Heart right ventricle (tissue), 16 donors: Measurements from ENCODE around the gene PIP5K1C. TPM values are rescaled to one million over a fixed set of nuclear protein-coding genes. Genes with fewer than 3 reads are reported as not detected.

Source experiments
- ATAC-seq, 8 donors: fragments of 200-7000 bp; cut with Tn5 transposase; one replicate each; pipeline ENCODE4 v1.9.1; 2020; ENCODE audit warnings: mild to moderate bottlenecking in 8 of 8, moderate library complexity in 8 of 8, moderate number of reproducible peaks in 1 of 8
- DNase-seq, 2 donors: peaks; one replicate each; pipeline ENCODE4 v3.0.0-alpha.2; 2020
- H3K27ac ChIP-seq, 10 donors: fragments of 200-600 bp; sonication (generic) in 2 of 10; one replicate each; pipeline versions ENCODE4 v1.5.0 to v1.8.0; 2020 to 2022; ENCODE audit warnings: mild to moderate bottlenecking in 3 of 10
- H3K27me3 ChIP-seq, 7 donors: fragments of 200-600 bp; one replicate each; pipeline ENCODE4 v1.8.0; 2021 to 2022; ENCODE audit warnings: mild to moderate bottlenecking in 2 of 7
- H3K36me3 ChIP-seq, 9 donors: fragments of 200-600 bp; sonication (generic) in 1 of 9; one replicate each; pipeline versions ENCODE4 v1.5.0 to v1.8.0; 2020 to 2022; ENCODE audit warnings: mild to moderate bottlenecking in 2 of 9
- H3K4me1 ChIP-seq, 9 donors: fragments of 200-600 bp; sonication (generic) in 1 of 9; one replicate each; pipeline versions ENCODE4 v1.5.0 to v1.8.0; 2020 to 2022; ENCODE audit warnings: mild to moderate bottlenecking in 4 of 9
- H3K4me3 ChIP-seq, 10 donors: fragments of 200-600 bp; sonication (generic) in 2 of 10; one replicate each; pipeline versions ENCODE4 v1.5.0 to v1.8.0; 2020 to 2022; ENCODE audit warnings: mild to moderate bottlenecking in 7 of 10, moderate library complexity in 2 of 10
- H3K9me3 ChIP-seq, 11 donors: fragments of 200-600 bp in 10 of 11; sonication (generic) in 2 of 11; one replicate each; pipeline versions ENCODE4 v1.5.0 to v1.8.0; 2013 to 2022; ENCODE audit warnings: mild to moderate bottlenecking in 2 of 11, control low read depth in 1 of 11, moderate library complexity in 1 of 11
- WGBS, 2 donors: extraction: QIAGEN DNeasy Blood & Tissue Kit; methylation state at CpG; one replicate each; pipeline ENCODE4 v1.1.7; 2013; ENCODE audit warnings: inconsistent platforms in 1 of 2; 5-methylcytosine and 5-hydroxymethylcytosine counted together
- intact Hi-C, 10 donors: fragments of 100-400 bp; cut with DNase I; formaldehyde crosslinking; loops; one replicate each; pipeline versions ENCODE4 v1.11.1 to v1.14.2; 2022
- polyA plus RNA-seq, 2 donors: library from polyadenylated mRNA; stranded (reverse); fragments of 200-250 nt; gene quantifications; one replicate each; pipeline ENCODE4 v1.2.3, GENCODE V29; 2013
- total RNA-seq, 10 donors: library from RNA; stranded (reverse); fragmentation: NEBNext Ultra II Directional in 3 of 10; extraction: Animal tissue kit (Norgen Biotek cat#: 25700) in 3 of 10; gene quantifications; one replicate each; pipeline versions ENCODE4 v1.2.1 to v1.2.4, GENCODE V29; 2021 to 2023
- TF ChIP-seq, protein P1 (sequence below), 9 donors: fragments of 200-600 bp; sonication (generic) in 2 of 9; IDR thresholded peaks; one replicate each; pipeline versions ENCODE4 v1.5.0 to v1.8.0; 2021 to 2022; ENCODE audit warnings: antibody characterized with exemption in 9 of 9, mild to moderate bottlenecking in 5 of 9, moderate library complexity in 1 of 9
- donor health status: Arrhythmogenic right ventricular cardiomyopathy.
- donor health status: ischemic (EF 13 %, LVEDD 7.1; RV severe dilation, severe dysfunction).
- donor health status: healthy with polysubstance abuse.
- donor health status: DM: no; HTN: yes; CAD: no.
- donor health status: DM: no; HTN: no; CAD: no.
- donor health status: ischemic (EF 25% LVEDD 6.9; RV normal size, moderate dysfunction).
- donor health status: ischemic (EF 25% LVEDD 5.7; RV mildly dilated, moderate dysfunction).
- donor health status: healthy.
- donor health status: DM: yes; HTN: yes; CAD: no.
- donor health status: Ischemic cardiomyopathy.
- donor health status: ischemic (EF 35%, LVEDD 5.7; RV mildly dilated, moderate dysfunction).
- donor health status: nonischemic (EF 11% LVEDD 7.7; RV severe dilation, severe dysfunction).
- donor health status: DM: yes; HTN: yes; CAD: no.
- donor health status: PGD.
- donor health status: ischemic (EF 29% LVEDD 5.4; RV normal size, mild dysfunction).
- donor health status: nonischemic (EF 23%, LVEDD 6.1; RV moderate dilation, normal function).

The PIP5K1C gene
- total and polyA plus RNA-seq, 12 donors, result 18.3 to 46.6 (median 34.9) TPM

DNA sequence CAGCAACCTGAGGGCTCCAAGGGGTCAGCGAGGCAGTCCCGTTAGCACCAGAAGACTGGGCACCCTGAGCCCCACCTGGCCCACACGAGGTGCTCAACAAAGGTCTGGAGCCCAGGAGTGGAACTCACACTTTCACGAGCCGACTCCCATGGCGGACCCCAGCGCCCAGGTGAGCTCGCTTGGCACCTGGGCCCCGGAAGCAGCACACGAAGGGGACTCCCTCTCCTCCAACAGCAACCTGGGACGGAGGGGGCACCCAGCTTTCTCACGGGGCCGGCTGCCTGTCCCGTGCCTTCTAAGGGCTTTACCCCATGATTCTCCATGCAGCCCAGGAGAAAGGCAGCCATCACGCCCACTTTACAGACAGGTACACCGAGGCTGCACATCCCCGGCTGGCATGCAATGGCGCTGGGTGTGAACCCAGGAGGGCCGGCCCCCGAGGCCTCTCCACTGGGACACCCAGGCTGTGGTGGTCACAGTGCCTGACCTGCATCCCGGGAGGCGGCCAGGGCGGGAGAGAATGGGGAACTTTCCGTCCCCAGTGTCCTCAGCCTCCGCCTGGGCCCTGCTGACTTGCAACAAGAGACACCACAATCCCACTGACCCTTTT is 5.0 kb downstream of the PIP5K1C start:
- H3K27me3 ChIP-seq, result no peaks in the 10 kb centered on the region
- intact Hi-C loops, result no loop called here
- H3K4me1 ChIP-seq, result peaks cover 0 to 33% (median 13%) of the 10 kb centered on the region in 9 donors
- H3K36me3 ChIP-seq, result peaks cover 0 to 20% (median 0%) of the 10 kb centered on the region in 9 donors
- WGBS, 2 donors, result 94 to 95% methylated on average over 25 of the region's 25 CpGs
- H3K9me3 ChIP-seq, result peaks cover 0 to 13% (median 0%) of the 10 kb centered on the region in 11 donors
- no peak overlapping the region for H3K27ac ChIP-seq
- ATAC-seq, result no peak
- DNase-seq, result no peak
- TF ChIP-seq, protein P1, sequence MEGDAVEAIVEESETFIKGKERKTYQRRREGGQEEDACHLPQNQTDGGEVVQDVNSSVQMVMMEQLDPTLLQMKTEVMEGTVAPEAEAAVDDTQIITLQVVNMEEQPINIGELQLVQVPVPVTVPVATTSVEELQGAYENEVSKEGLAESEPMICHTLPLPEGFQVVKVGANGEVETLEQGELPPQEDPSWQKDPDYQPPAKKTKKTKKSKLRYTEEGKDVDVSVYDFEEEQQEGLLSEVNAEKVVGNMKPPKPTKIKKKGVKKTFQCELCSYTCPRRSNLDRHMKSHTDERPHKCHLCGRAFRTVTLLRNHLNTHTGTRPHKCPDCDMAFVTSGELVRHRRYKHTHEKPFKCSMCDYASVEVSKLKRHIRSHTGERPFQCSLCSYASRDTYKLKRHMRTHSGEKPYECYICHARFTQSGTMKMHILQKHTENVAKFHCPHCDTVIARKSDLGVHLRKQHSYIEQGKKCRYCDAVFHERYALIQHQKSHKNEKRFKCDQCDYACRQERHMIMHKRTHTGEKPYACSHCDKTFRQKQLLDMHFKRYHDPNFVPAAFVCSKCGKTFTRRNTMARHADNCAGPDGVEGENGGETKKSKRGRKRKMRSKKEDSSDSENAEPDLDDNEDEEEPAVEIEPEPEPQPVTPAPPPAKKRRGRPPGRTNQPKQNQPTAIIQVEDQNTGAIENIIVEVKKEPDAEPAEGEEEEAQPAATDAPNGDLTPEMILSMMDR (IDR thresholded peaks at IDR 0.05), result no peak
- no peak overlapping the region for H3K4me3 ChIP-seq

DNA sequence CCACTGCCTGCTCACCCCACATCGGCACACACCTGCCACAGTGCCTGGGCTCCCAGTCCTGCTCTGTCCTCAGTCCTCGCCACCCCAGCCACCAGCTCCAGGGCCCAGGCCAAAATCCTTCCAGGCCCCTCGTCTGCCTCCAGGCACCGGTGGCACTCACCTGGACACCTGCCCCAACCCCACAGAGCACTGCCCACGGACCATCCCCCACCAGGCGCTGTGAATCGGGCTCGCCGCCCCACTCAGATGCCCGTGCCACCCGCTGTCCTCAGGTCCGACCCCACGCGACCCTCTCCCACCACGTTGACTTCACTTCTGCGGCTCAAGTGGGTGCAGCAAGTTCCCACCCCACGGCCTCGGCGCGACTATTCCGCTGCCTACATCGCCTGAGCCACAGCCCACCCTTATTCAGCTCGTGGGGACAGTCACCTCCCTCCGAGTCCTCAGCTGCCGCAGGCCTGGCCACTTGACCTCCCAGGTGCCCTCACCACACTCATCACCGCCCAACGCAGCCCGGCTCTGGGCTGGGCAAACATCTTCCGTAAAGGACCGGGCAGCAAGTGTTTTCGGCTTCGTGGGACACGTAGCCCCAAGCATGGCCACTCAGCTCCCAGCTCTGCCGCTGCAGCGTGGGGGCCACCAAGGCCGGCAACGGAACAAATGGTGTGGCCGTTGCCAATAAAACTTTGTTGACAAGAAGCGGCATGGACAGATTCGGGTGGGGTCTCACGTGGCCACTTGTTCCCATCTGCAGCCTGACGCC is 5.7 kb downstream of the PIP5K1C start:
- peak overlapping the region in 3 of 10 donors; percentile 22 to 50 (median 29) for H3K27ac ChIP-seq

DNA sequence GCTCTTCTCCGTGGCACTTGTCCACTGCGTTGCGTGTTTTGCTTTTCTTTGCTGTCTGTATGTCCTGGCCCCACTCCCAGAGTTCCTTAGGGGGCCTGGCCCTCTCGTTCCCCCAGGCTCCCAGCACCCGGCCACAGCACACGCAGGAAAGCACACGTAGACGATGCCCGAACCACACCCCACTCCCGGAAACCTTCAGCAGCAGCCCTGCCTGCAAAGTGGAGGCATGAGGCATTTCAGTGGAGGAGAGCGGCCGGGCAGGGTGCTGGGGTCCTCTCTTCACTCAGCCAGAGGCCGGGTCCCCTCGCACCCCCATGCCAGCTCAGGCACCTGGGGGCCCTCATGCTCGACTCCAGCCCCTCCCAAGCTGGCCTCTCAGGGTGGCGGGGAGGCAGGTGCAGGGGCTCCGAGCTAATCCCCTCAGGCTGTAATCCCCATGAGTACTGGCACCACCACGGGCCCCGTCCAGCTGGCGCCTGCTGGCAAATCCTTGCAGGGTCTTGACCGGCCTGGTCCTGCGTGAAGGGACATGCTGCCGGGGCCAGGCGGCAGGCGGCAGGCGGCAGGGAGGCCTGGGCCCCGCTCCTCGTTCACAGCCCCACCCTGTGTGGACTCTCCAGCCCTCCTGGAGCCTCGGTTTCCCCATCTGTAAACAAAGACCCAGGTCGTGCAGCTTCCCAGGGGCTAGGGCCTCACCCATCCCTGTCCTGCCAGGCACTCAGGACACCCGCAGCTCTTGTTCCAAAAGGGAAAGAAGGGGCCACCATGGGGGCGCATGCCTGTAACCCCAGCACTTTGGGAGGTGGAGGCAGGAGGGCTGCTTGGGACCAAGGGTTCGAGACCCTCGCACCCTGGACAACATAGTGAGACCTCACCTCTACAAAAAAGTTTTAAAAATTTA is 7.0 kb downstream of the PIP5K1C start:
- H3K27me3 ChIP-seq, result no peaks in the 10 kb centered on the region
- DNase-seq (no peak), ATAC-seq (peak in 4 of 8 donors; percentile 16 to 40 (median 22))
- intact Hi-C loops, result no loop called here
- peaks cover 0 to 13% (median 0%) of the 10 kb centered on the region in 11 donors for H3K9me3 ChIP-seq
- peaks cover 0 to 22% (median 0%) of the 10 kb centered on the region in 9 donors for H3K36me3 ChIP-seq
- H3K27ac ChIP-seq, result peak overlapping the region in 7 of 10 donors; percentile 7 to 58 (median 34)
- TF ChIP-seq, protein P1 (IDR thresholded peaks at IDR 0.05), result no peak
- H3K4me3 ChIP-seq, result no peak overlapping the region
- H3K4me1 ChIP-seq, result peaks cover 0 to 32% (median 14%) of the 10 kb centered on the region in 9 donors
- WGBS, 2 donors, result 89% methylated on average over 34 of the region's 34 CpGs

More for the DNA sequence above, 5.7 kb downstream of the PIP5K1C start:
- Histone ChIP-seq H3K9me3 (peaks cover 0 to 13% (median 0%) of the 10 kb centered on the region in 11 donors), H3K27me3 (no peaks in the 10 kb centered on the region), H3K4me1 (peaks cover 0 to 33% (median 13%) of the 10 kb centered on the region in 9 donors), H3K36me3 (peaks cover 0 to 21% (median 0%) of the 10 kb centered on the region in 9 donors), H3K4me3 (no peak overlapping the region)
- intact Hi-C loops, result no loop called here
- ATAC-seq (no peak), DNase-seq (no peak)
- 92 to 95% methylated on average over 41 to 42 of the region's 42 CpGs for WGBS, 2 donors
- TF ChIP-seq, protein P1 (IDR thresholded peaks at IDR 0.05), result no peak
